Measurements from ENCODE around the gene MBNL1. TPM values are rescaled to one million over a fixed set of nuclear protein-coding genes. Genes with fewer than 3 reads are reported as not detected.

MBNL1 gene
- total and polyA plus RNA-seq, 2 donors (not counting 3 experiments of a cell fraction or from before 2014, with no cell fraction given), result 179 to 362 TPM

GRCh38 chr3:152327203-152327602 lies 58.5 kb downstream of the MBNL1 start:
- POLR2A ChIA-PET, result no interaction called here
- Histone ChIP-seq H3K4me2 (ENCODE audit: insufficient read depth, low read length) (peak overlapping the region; percentile 16), H3K4me3 (replicated peaks in 1 of 3; ENCODE audit: insufficient read depth in 1 of 3, low read depth in 1 of 3, low read length in 3 of 3) (no peak overlapping the region), H3K4me1 (ENCODE audit: control insufficient read depth, extremely low read depth, insufficient read depth, low read length) (peaks cover 83% of the 10 kb centered on the region), H3K27me3 (ENCODE audit: control insufficient read depth in 2 of 2, insufficient read depth in 2 of 2, low read length in 2 of 2) (no peaks in the 10 kb centered on the region), H3K36me3 (ENCODE audit: control insufficient read depth in 2 of 2, extremely low read depth in 1 of 2, insufficient read depth in 2 of 2, low read length in 2 of 2) (no peaks in the 10 kb centered on the region), H3K9me3 (replicated peaks; ENCODE audit: control insufficient read depth, insufficient read depth, low read length) (no peaks in the 10 kb centered on the region), H2AFZ (ENCODE audit: low read depth, low read length) (no peak overlapping the region), H4K20me1 (replicated peaks; ENCODE audit: control insufficient read depth, extremely low read depth, insufficient read depth, low read length) (no peaks in the 10 kb centered on the region), H3K9me1 (replicated peaks; ENCODE audit: control insufficient read depth, extremely low read depth, insufficient read depth, low read length) (no peaks in the 10 kb centered on the region), H3K9ac (replicated peaks; ENCODE audit: extremely low read depth, insufficient read depth, low read length) (peak overlapping the region; percentile 91), H3K27ac (ENCODE audit: insufficient read depth, low read depth, low read length) (peak overlapping the region; percentile 93), H3K79me2 (ENCODE audit: control insufficient read depth, insufficient read depth, low read length) (peaks cover 75% of the 10 kb centered on the region)
- DNase-seq (ENCODE audit: low read depth, low spot score) (no peak), FAIRE-seq (no peak)
- TF ChIP-seq POLR2A (IDR thresholded peaks at IDR 0.05; ENCODE audit: low read depth, low read length) (no peak), MYC (IDR thresholded peaks at IDR 0.05; ENCODE audit: low read depth, low read length) (no peak), POLR2AphosphoS5 (IDR thresholded peaks at IDR 0.05; ENCODE audit: insufficient read depth, low read depth, low read length) (no peak), JUN (IDR thresholded peaks at IDR 0.05; ENCODE audit: borderline replicate concordance, insufficient read depth, insufficient read length, low read depth) (no peak), FOS (IDR thresholded peaks at IDR 0.05; ENCODE audit: borderline replicate concordance, insufficient read depth, low read length) (no peak)
- BruUV-seq (replicated peaks), result no TSS peak
- dilution Hi-C loops (cut with MboI; ENCODE audit: extremely low pct_ligation_motif_present, low sequenced_read_pairs) (no loop called here), intact Hi-C loops (cut with micrococcal nuclease) (no loop called here)
- CTCF ChIA-PET, result interaction anchor here (1.2 kb wide), 1 partner anchor 9 kb away, joined by 3 read pairs; no protein-coding TSS in a partner anchor

- Histone ChIP-seq H3K9me1 (replicated peaks; ENCODE audit: control insufficient read depth, extremely low read depth, insufficient read depth, low read length) (no peaks in the 10 kb centered on the region), H3K27ac (ENCODE audit: insufficient read depth, low read depth, low read length) (peak overlapping the region; percentile 93), H3K4me3 (replicated peaks in 1 of 3; ENCODE audit: insufficient read depth in 1 of 3, low read depth in 1 of 3, low read length in 3 of 3) (peak overlapping the region in 1 of 3 experiments; percentile 43), H3K27me3 (ENCODE audit: control insufficient read depth in 2 of 2, insufficient read depth in 2 of 2, low read length in 2 of 2) (no peaks in the 10 kb centered on the region), H3K79me2 (ENCODE audit: control insufficient read depth, insufficient read depth, low read length) (peaks cover 75% of the 10 kb centered on the region), H2AFZ (ENCODE audit: low read depth, low read length) (no peak overlapping the region), H3K36me3 (ENCODE audit: control insufficient read depth in 2 of 2, extremely low read depth in 1 of 2, insufficient read depth in 2 of 2, low read length in 2 of 2) (peaks cover 0 to 6% of the 10 kb centered on the region in 2 experiments), H3K4me1 (ENCODE audit: control insufficient read depth, extremely low read depth, insufficient read depth, low read length) (peaks cover 83% of the 10 kb centered on the region), H3K9ac (replicated peaks; ENCODE audit: extremely low read depth, insufficient read depth, low read length) (peak overlapping the region; percentile 91), H3K4me2 (ENCODE audit: insufficient read depth, low read length) (peak overlapping the region; percentile 93), H4K20me1 (replicated peaks; ENCODE audit: control insufficient read depth, extremely low read depth, insufficient read depth, low read length) (no peaks in the 10 kb centered on the region), H3K9me3 (replicated peaks; ENCODE audit: control insufficient read depth, insufficient read depth, low read length) (no peaks in the 10 kb centered on the region)
- DNase-seq (ENCODE audit: low read depth, low spot score) (peak; percentile 95), FAIRE-seq (peak; percentile 75)
- ChIA-PET CTCF (interaction anchor here (0.7 to 2.4 kb wide), 13 partner anchors 10 to 303 kb away, joined by 3 to 32 read pairs (median 4); partner anchors contain the start of gene MBNL1), POLR2A (interaction anchor here (0.5 to 1.9 kb wide), 7 partner anchors 8 to 302 kb away, joined by 3 to 14 read pairs (median 4); partner anchors contain the start of gene MBNL1)
- intact Hi-C loops (cut with micrococcal nuclease) (no loop called here), dilution Hi-C loops (cut with MboI; ENCODE audit: extremely low pct_ligation_motif_present, low sequenced_read_pairs) (no loop called here)
- no TSS peak for BruUV-seq (replicated peaks)
- TF ChIP-seq JUN (IDR thresholded peaks at IDR 0.05; ENCODE audit: borderline replicate concordance, insufficient read depth, insufficient read length, low read depth) (peak; percentile 99), POLR2AphosphoS5 (IDR thresholded peaks at IDR 0.05; ENCODE audit: insufficient read depth, low read depth, low read length) (peak; percentile 79), GATA2 (IDR thresholded peaks at IDR 0.05; ENCODE audit: insufficient read depth, insufficient read length, low read depth, low read length) (no peak), FOS (IDR thresholded peaks at IDR 0.05; ENCODE audit: borderline replicate concordance, insufficient read depth, low read length) (peak; percentile 89), CTCF (IDR thresholded peaks at IDR 0.05; ENCODE audit: extremely low read depth in 1 of 2, insufficient read depth in 1 of 2, low read depth in 1 of 2, low read length in 2 of 2) (no peak), POLR2A (IDR thresholded peaks at IDR 0.05; ENCODE audit: low read depth, low read length) (peak; percentile 49)
Observed at GRCh38 chr3:152328841-152329240, 60.1 kb downstream of the MBNL1 start.
